ENCODE results near the gene C2CD2. TPM values are rescaled to one million over a fixed set of nuclear protein-coding genes. Genes with fewer than 3 reads are reported as not detected.

The C2CD2 gene
- total and polyA plus RNA-seq, 2 of the 4 experiments (the other 2 are of a cell fraction): 15.6 to 25.3 TPM

DNA sequence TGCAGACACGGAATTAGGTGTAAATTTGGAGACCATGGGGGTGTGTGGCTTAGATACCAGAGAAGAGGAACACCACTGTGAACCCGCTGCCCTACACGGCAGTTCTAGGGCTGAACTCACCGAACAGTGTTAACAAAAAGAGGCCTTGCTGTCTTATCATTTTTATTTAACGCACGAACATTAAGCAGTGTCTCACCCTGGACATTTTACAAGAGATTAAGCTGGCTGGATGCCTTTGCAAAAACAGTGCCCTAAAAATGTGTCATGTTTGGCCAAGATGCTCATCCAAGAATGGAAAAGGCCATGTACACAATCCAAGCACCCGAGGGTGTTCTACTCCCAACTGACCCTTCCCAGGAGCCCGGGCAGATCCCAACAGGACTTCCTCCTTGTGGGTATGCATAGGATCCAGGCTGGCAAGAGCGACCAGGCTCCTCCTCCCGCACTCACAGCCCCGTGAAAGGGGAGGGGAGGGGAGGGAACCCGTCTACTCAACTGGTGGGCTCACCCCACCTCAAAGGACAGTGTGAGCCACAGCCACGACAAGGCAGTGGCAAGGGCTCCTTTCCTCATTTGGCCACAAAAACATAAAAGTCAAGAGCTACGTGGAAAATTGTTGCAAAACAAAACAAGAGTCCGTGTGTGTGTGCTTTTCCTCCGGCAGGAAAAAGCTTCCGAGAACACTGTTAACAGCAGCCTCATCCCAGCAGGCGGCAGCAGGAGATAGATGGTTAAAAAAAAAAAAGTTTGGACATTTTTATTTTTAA is 20.3 kb downstream of the C2CD2 start:
- H4K20me1 ChIP-seq (ENCODE audit: insufficient read depth, low read length): no peaks in the 10 kb centered on the region
- peak overlapping the region; percentile 19 for H3K4me3 ChIP-seq (ENCODE audit: insufficient read depth, low read depth, low read length)
- peak overlapping the region; percentile 74 for H2AFZ ChIP-seq (replicated peaks; ENCODE audit: low read length, poor library complexity)
- CTCF ChIA-PET: interaction anchor here (1.1 to 2.2 kb wide), 4 partner anchors 117 to 321 kb away, joined by 3 to 10 read pairs (median 6); no protein-coding TSS in a partner anchor
- 55% methylated on average over 5 of the region's 18 CpGs; no CpG with 5 or more reads in 1 of the 2 experiments for WGBS, 2 experiments (ENCODE audit: extremely low coverage in 2 of 2, insufficient read length in 1 of 2)
- peaks cover 27% of the 10 kb centered on the region for H3K9me1 ChIP-seq (ENCODE audit: insufficient read depth, low read length)
- no peaks in the 10 kb centered on the region for H3K27me3 ChIP-seq (ENCODE audit: control insufficient read depth, insufficient read depth, low read length)
- peak; percentile 22 for ATAC-seq (ENCODE audit: low read depth)
- peak overlapping the region; percentile 18 for H2AK9ac ChIP-seq (replicated peaks; ENCODE audit: low read depth, low read length, poor library complexity)
- H4K91ac ChIP-seq (ENCODE audit: insufficient read depth, low read depth, low read length): peak overlapping the region; percentile 78
- no peaks in the 10 kb centered on the region for H3K9me3 ChIP-seq (ENCODE audit: control insufficient read depth, insufficient read depth, low read length)
- H3K4ac ChIP-seq (ENCODE audit: low read depth, low read length): peak overlapping the region; percentile 91
- in situ Hi-C loops (cut with MboI; ENCODE audit: low sequenced_read_pairs) (loop anchor here (10.0 kb wide), 1 partner anchor 161 kb away; no protein-coding TSS in a partner anchor), intact Hi-C loops (cut with micrococcal nuclease) (no loop called here), dilution Hi-C loops (cut with HindIII; ENCODE audit: low sequenced_read_pairs, unreplicated experiment) (no loop called here)
- POLR2A ChIA-PET (ENCODE audit: unreplicated experiment): no interaction called here
- no TSS peak for BruUV-seq (replicated peaks)
- TF ChIP-seq, protein P1, sequence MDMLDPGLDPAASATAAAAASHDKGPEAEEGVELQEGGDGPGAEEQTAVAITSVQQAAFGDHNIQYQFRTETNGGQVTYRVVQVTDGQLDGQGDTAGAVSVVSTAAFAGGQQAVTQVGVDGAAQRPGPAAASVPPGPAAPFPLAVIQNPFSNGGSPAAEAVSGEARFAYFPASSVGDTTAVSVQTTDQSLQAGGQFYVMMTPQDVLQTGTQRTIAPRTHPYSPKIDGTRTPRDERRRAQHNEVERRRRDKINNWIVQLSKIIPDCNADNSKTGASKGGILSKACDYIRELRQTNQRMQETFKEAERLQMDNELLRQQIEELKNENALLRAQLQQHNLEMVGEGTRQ (IDR thresholded peaks at IDR 0.05; ENCODE audit: low read depth, low read length): no peak
- peak; percentile 54 for TF ChIP-seq CTCF (conservative IDR thresholded peaks at IDR 0.05; ENCODE audit: low read depth, low read length)
- peak; percentile 47 for TF ChIP-seq RAD21 (IDR thresholded peaks at IDR 0.05; ENCODE audit: low read length)
- peak; percentile 41 for TF ChIP-seq SMC3 (IDR thresholded peaks at IDR 0.05; ENCODE audit: low read depth, low read length)
- H3K4me2 ChIP-seq (ENCODE audit: low read depth, low read length): peak overlapping the region; percentile 57
- H3K23ac ChIP-seq (ENCODE audit: low read depth, low read length): peak overlapping the region; percentile 76; the same call in 1 of the 2 replicates
- H2BK15ac ChIP-seq (ENCODE audit: low read depth, low read length): peak overlapping the region; percentile 67; the same call in 2 of the 3 replicates
- H3K27ac ChIP-seq (ENCODE audit: insufficient read depth, low read length): peak overlapping the region; percentile 69
- H2BK5ac ChIP-seq (ENCODE audit: low read depth, low read length, poor library complexity, severe bottlenecking): peak overlapping the region; percentile 81
- H3K4me1 ChIP-seq (ENCODE audit: control insufficient read depth, insufficient read depth, low read length): peaks cover 19% of the 10 kb centered on the region
- no peak overlapping the region for H3K56ac ChIP-seq (ENCODE audit: extremely low read depth, insufficient read depth, low read length)
- H2BK120ac ChIP-seq (ENCODE audit: low read depth, low read length): peak overlapping the region; percentile 84
- peak overlapping the region; percentile 55 for H4K5ac ChIP-seq (ENCODE audit: low read depth, low read length)
- peaks cover 2% of the 10 kb centered on the region; the same call in 1 of the 2 replicates for H3K36me3 ChIP-seq (ENCODE audit: control insufficient read depth, insufficient read depth, low read length)
- H2AK5ac ChIP-seq (ENCODE audit: low read depth, low read length): peak overlapping the region; percentile 75
- peak overlapping the region; percentile 63 for H3K18ac ChIP-seq (ENCODE audit: low read depth, low read length)
- H3K14ac ChIP-seq (replicated peaks; ENCODE audit: low read depth, low read length): peak overlapping the region; percentile 46
- H3K9ac ChIP-seq (ENCODE audit: low read depth, low read length): 0 out of 2 replicates have a peak overlapping the region, but pooled peaks have one; percentile 21
- H4K8ac ChIP-seq (ENCODE audit: low read depth in 2 of 2, low read length in 2 of 2): peak overlapping the region; percentile 76 to 83
- H2BK20ac ChIP-seq (ENCODE audit: low read depth, low read length): peak overlapping the region; percentile 54
- peaks cover 20 to 55% of the 10 kb centered on the region in 2 experiments for H3K79me1 ChIP-seq (ENCODE audit: low read depth in 1 of 2, low read length in 2 of 2)
- peak; percentile 56 for DNase-seq
